Mesothelial cell of epicardium (in vitro differentiated cells): Measurements from ENCODE around the gene THADA. TPM values are rescaled to one million over a fixed set of nuclear protein-coding genes. Genes with fewer than 3 reads are reported as not detected.

Experiments
- DNase-seq, 2 experiments: peaks; one replicate each; pipeline ENCODE4 v3.0.0; 2021; ENCODE audit warnings: low spot score in 2 of 2; ENCODE audit not compliant: unreplicated experiment in 2 of 2
- H3K27ac Mint-ChIP-seq: 2 replicates; pipeline ENCODE4 v1.8.0; 2021; ENCODE audit warnings: mixed read lengths
- H3K27me3 Mint-ChIP-seq: 2 replicates; pipeline ENCODE4 v1.8.0; 2021; ENCODE audit warnings: low read depth, mixed read lengths
- H3K36me3 Mint-ChIP-seq: 2 replicates; pipeline ENCODE4 v1.8.0; 2021; ENCODE audit warnings: mixed read lengths
- H3K4me1 Mint-ChIP-seq: 2 replicates; pipeline ENCODE4 v1.8.0; 2021; ENCODE audit warnings: mixed read lengths
- H3K4me3 Mint-ChIP-seq: 2 replicates; pipeline ENCODE4 v1.8.0; 2021; ENCODE audit warnings: mild to moderate bottlenecking, moderate library complexity, mixed read lengths
- H3K9me3 Mint-ChIP-seq: 2 replicates; pipeline ENCODE4 v1.8.0; 2021; ENCODE audit warnings: mixed read lengths
- total RNA-seq: library from RNA; stranded (reverse); gene quantifications from 3 replicates; pipeline ENCODE4 v1.2.1, GENCODE V29; 2021
- TF ChIP-seq, protein P1 (sequence below): fragments of 200-600 bp; sonication (generic); IDR thresholded peaks from one replicate; pipeline ENCODE4 v1.5.0; 2021; ENCODE audit warnings: antibody characterized with exemption; ENCODE audit not compliant: unreplicated experiment

THADA gene
- total RNA-seq, 1 donor from 2014 or later: 33.6 TPM

DNA sequence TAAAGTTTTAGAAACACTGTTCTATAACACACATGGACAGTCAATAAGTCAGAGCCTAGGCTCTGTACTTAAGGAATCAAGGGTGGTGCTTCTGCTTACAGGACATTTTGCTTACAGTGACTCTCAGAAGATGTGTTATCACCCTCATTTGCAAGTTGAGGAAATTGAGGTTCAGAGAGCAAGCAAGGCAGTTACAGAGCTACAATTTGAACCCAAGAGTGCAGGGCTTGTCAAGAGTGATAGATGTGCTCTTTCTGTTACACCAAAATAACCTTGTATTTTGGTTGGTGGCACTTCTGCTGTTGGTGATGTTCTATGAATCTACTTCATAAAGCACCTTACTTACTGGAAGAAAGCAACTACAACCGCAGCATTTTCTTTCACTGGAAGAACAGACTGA lies 170.2 kb downstream of the THADA start:
- H3K27me3 Mint-ChIP-seq: no peaks in the 10 kb centered on the region
- peaks cover 3% of the 10 kb centered on the region for H3K36me3 Mint-ChIP-seq
- DNase-seq: no peak
- H3K9me3 Mint-ChIP-seq: no peaks in the 10 kb centered on the region
- H3K4me1 Mint-ChIP-seq: peaks cover 71% of the 10 kb centered on the region
- peak overlapping the region; percentile 81 for H3K27ac Mint-ChIP-seq
- no peak overlapping the region for H3K4me3 Mint-ChIP-seq
- TF ChIP-seq, protein P1, sequence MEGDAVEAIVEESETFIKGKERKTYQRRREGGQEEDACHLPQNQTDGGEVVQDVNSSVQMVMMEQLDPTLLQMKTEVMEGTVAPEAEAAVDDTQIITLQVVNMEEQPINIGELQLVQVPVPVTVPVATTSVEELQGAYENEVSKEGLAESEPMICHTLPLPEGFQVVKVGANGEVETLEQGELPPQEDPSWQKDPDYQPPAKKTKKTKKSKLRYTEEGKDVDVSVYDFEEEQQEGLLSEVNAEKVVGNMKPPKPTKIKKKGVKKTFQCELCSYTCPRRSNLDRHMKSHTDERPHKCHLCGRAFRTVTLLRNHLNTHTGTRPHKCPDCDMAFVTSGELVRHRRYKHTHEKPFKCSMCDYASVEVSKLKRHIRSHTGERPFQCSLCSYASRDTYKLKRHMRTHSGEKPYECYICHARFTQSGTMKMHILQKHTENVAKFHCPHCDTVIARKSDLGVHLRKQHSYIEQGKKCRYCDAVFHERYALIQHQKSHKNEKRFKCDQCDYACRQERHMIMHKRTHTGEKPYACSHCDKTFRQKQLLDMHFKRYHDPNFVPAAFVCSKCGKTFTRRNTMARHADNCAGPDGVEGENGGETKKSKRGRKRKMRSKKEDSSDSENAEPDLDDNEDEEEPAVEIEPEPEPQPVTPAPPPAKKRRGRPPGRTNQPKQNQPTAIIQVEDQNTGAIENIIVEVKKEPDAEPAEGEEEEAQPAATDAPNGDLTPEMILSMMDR: no peak

DNA sequence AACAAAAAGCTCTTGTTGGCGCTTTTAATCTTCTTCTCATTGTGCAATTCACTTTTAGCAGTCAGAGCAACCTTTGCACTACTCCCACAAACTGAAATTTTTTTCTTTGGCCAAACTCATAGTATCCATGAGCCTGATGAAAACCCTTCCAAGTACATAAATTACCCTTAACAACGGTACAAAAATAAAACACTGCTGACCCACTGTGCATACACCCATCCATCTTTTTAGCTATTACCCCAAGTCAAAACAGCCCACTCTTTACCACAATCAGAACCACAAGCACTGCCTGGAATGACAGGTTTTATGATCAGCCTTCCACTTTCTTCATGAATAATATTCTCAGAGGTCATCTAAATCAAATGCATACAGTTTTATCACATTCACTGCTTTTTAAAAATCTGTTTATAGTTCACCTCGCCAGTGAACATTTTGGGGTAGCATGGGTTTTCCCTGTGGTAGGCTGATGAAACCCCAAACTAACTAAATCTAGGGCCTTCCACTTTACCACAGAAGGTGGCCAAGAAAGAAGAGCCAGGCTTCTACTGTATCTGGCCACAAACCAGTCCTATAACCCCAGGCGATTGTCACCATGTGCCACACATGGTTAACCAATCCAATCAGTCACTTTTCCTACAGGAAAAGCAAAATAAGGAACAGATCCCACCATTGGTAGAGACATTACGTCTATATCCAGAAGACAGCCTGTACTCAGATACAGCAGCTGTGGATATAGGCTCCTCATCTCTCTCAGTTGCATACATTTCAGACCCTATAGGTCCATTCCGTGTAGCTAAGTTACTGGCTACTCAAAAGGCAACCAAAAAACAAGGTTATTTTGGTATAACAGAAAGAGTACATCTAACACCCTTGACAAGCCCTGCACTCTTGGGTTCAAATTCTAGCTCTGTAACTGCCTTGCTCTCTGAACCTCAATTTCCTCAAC lies 171.3 kb downstream of the THADA start:
- H3K9me3 Mint-ChIP-seq: no peaks in the 10 kb centered on the region
- no peak overlapping the region for H3K4me3 Mint-ChIP-seq

DNA sequence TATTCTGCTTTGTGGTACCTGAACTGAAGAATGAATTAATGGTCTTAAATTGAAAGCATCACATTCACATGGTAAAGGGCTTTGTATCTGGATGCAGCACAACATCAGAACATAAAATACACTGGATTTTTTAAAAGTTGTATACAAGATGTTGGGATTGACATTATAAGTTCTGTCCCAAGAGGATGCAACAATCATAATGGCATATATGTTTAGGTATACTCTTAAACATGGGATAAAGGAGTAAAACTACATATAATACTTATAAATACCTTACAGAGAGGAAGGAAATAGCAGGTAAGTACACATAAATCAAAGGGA lies 171.9 kb downstream of the THADA start:
- Mint-ChIP-seq H3K36me3 (peaks cover 3% of the 10 kb centered on the region), H3K27me3 (no peaks in the 10 kb centered on the region), H3K9me3 (no peaks in the 10 kb centered on the region), H3K27ac (peak overlapping the region; percentile 60), H3K4me1 (peaks cover 79% of the 10 kb centered on the region), H3K4me3 (no peak overlapping the region)
- DNase-seq: no peak
- TF ChIP-seq, protein P1: no peak

More for the DNA sequence above, 171.3 kb downstream of the THADA start:
- H3K4me1 Mint-ChIP-seq: peaks cover 72% of the 10 kb centered on the region
- TF ChIP-seq, protein P1: no peak
- no peak for DNase-seq
- H3K36me3 Mint-ChIP-seq: peaks cover 3% of the 10 kb centered on the region
- H3K27ac Mint-ChIP-seq: peak overlapping the region; percentile 60
- no peaks in the 10 kb centered on the region for H3K27me3 Mint-ChIP-seq

DNA sequence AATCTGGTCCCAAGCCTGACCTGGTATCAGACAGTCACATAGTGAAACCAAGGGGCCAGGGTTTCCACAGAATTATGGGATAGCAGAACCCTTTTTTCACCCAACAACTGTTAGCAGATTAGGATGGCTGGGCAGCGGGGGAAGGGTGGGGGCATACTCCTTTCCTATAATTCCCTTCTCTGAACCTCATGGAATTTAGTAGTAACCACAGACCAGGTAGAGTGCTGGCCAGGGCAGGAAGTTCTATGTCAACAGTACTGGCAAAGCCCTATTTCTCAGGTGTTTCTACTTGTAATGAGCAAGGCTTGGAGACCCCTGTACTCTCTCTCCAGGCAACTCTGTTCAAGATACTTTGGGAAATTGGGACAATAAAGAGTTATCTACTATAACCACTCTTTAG lies 174.6 kb downstream of the THADA start:
- TF ChIP-seq, protein P1: no peak
- H3K27me3 Mint-ChIP-seq: no peaks in the 10 kb centered on the region
- no peaks in the 10 kb centered on the region for H3K9me3 Mint-ChIP-seq
- peaks cover 93% of the 10 kb centered on the region for H3K4me1 Mint-ChIP-seq
- no peak for DNase-seq
- H3K4me3 Mint-ChIP-seq: no peak overlapping the region
- H3K36me3 Mint-ChIP-seq: no peaks in the 10 kb centered on the region
- peak overlapping the region; percentile 92 for H3K27ac Mint-ChIP-seq

DNA sequence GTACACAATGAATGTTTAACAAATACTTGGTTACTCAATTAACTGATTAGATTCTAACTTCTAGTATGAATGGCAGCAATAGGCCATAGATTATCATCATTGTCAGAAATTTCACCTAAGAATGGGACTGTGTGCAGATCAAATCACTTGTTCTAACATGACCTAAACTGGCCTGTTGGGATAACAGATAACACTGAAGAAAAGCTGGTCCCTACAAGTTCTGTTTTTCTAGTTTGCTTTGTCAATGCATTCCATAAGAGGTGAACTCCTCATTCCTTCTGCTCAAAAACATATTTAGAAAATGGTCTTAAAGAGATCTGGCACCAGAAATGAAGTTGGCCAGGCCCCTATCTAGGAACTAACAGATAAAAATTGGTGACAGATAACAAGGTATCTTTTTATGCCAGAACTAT lies 175.4 kb downstream of the THADA start:
- H3K27ac Mint-ChIP-seq: peak overlapping the region; percentile 92
- no peak for DNase-seq
- no peak overlapping the region for H3K4me3 Mint-ChIP-seq
- H3K27me3 Mint-ChIP-seq: no peaks in the 10 kb centered on the region
- H3K4me1 Mint-ChIP-seq: peaks cover 94% of the 10 kb centered on the region
- H3K9me3 Mint-ChIP-seq: no peaks in the 10 kb centered on the region
- TF ChIP-seq, protein P1: no peak
- H3K36me3 Mint-ChIP-seq: no peaks in the 10 kb centered on the region
